ENCODE measurements around the gene FIBCD1. TPM values are rescaled to one million over a fixed set of nuclear protein-coding genes. Genes with fewer than 3 reads are reported as not detected.
A peak's percentile ranks its signal among the peaks of the same experiment; 100 is the strongest.

FIBCD1 gene
- total RNA-seq, 1 experiment from 2014 or later: 6.6 TPM

GRCh38 chr9:130886981-130887380 lies 52.1 kb downstream of the FIBCD1 start (continued):
- no peak for TF ChIP-seq CBFB (CRISPR knock-in tag; IDR thresholded peaks at IDR 0.05; ENCODE audit: low read depth)
- TF ChIP-seq NR1H2 (CRISPR knock-in tag; IDR thresholded peaks at IDR 0.05): no peak
- TF ChIP-seq ZNF425 (CRISPR knock-in tag; conservative IDR thresholded peaks at IDR 0.05): no peak
- TF ChIP-seq ERG (CRISPR knock-in tag; IDR thresholded peaks at IDR 0.05): no peak
- no peak for TF ChIP-seq ATF3 (CRISPR knock-in tag; conservative IDR thresholded peaks at IDR 0.05)
- TF ChIP-seq MLX (CRISPR knock-in tag; IDR thresholded peaks at IDR 0.05): no peak
- no peak for TF ChIP-seq ZBTB21 (CRISPR knock-in tag; IDR thresholded peaks at IDR 0.05; ENCODE audit: borderline replicate concordance)
- no peak for TF ChIP-seq SP1 (CRISPR knock-in tag; conservative IDR thresholded peaks at IDR 0.05)
- TF ChIP-seq CDX4 (CRISPR knock-in tag; IDR thresholded peaks at IDR 0.05; ENCODE audit: borderline replicate concordance): no peak
- TF ChIP-seq ZMAT4 (CRISPR knock-in tag; IDR thresholded peaks at IDR 0.05): no peak
- TF ChIP-seq ARID4B (CRISPR knock-in tag; IDR thresholded peaks at IDR 0.05; ENCODE audit: borderline replicate concordance): no peak
- TF ChIP-seq MYBL2 (CRISPR knock-in tag; IDR thresholded peaks at IDR 0.05): no peak

GRCh38 chr9:130885484-130886375 lies 53.3 kb downstream of the FIBCD1 start:
- no peak for DNase-seq (ENCODE audit: low spot score)
- POLR2A ChIA-PET: interaction anchor here (0.7 to 0.9 kb wide), 2 partner anchors 28 to 181 kb away, joined by 4 read pairs; no protein-coding TSS in a partner anchor
- CTCF ChIA-PET: interaction anchor here (1.0 to 4.3 kb wide), 9 partner anchors 16 to 185 kb away, joined by 3 to 24 read pairs (median 4); no protein-coding TSS in a partner anchor

More at GRCh38 chr9:130885484-130886375, 53.3 kb downstream of the FIBCD1 start:
- peaks cover 48% of the 10 kb centered on the region for H3K36me3 Mint-ChIP-seq
- H3K9me3 Mint-ChIP-seq: no peaks in the 10 kb centered on the region
- no peak for ATAC-seq
- peak overlapping the region; percentile 94 for H3K27ac Mint-ChIP-seq
- H3K4me1 Mint-ChIP-seq: peaks cover 10% of the 10 kb centered on the region
- H3K27me3 Mint-ChIP-seq (ENCODE audit: low read depth): no peaks in the 10 kb centered on the region
- no peak overlapping the region for H3K4me3 Mint-ChIP-seq
- TF ChIP-seq TP53 (CRISPR knock-in tag; IDR thresholded peaks at IDR 0.05) (no peak), TEAD4 (CRISPR knock-in tag; IDR thresholded peaks at IDR 0.05) (no peak), CREM (CRISPR knock-in tag; IDR thresholded peaks at IDR 0.05) (no peak), RELA (CRISPR knock-in tag; IDR thresholded peaks at IDR 0.05; ENCODE audit: borderline replicate concordance) (no peak), SMAD4 (CRISPR knock-in tag; IDR thresholded peaks at IDR 0.05) (no peak), GRHL2 (CRISPR knock-in tag; IDR thresholded peaks at IDR 0.05; ENCODE audit: insufficient replicate concordance, severe bottlenecking) (no peak), ZNF532 (CRISPR knock-in tag; IDR thresholded peaks at IDR 0.05; ENCODE audit: borderline replicate concordance) (no peak)
